HEK293 (cell line): ENCODE measurements around the gene CCDC85B.

Experiments used
- CTCF ChIA-PET: fragments of 350-600 bp; formaldehyde crosslinking; extraction: SDS; loops from one replicate; lab custom pipeline; 2021; ENCODE audit warnings: antibody characterized with exemption; lab: Yijun Ruan, JAX
- POLR2A ChIA-PET: fragments of 300-600 bp; formaldehyde crosslinking; extraction: SDS; loops from one replicate; lab custom pipeline; 2020; ENCODE audit warnings: antibody characterized with exemption, inconsistent platforms; lab: Yijun Ruan, JAX
- H3K27ac ChIP-seq: fragments of 200-500 bp; sonication (Bioruptor generic); 2 replicates; pipeline ENCODE4 v1.5.1; 2014; ENCODE audit warnings: low read depth, low read length, control low read depth, inconsistent platforms; ENCODE audit errors: extremely low read depth
- H3K36me3 ChIP-seq, 2 experiments: fragments of 200-500 bp in 1 of 2; sonication (Bioruptor generic) in 1 of 2; 1 replicate in 1 of 2; 2 replicates in 1 of 2; pipeline ENCODE4 v1.5.1; 2014 to 2017; ENCODE audit warnings: inconsistent platforms in 2 of 2, low read length in 2 of 2; ENCODE audit not compliant: control insufficient read depth in 2 of 2, insufficient read depth in 1 of 2
- H3K4me1 ChIP-seq: fragments of 200-500 bp; sonication (Bioruptor generic); 2 replicates; pipeline ENCODE4 v1.5.1; 2014; ENCODE audit warnings: mild to moderate bottlenecking, low read length, inconsistent platforms; ENCODE audit not compliant: control insufficient read depth, insufficient read depth
- H3K4me3 ChIP-seq: 2 replicates; pipeline ENCODE4 v1.5.1; 2011; ENCODE audit warnings: low read depth, mild to moderate bottlenecking, control low read depth, low read length, moderate library complexity
- H3K9me3 ChIP-seq: fragments of 200-500 bp; sonication (Bioruptor generic); 2 replicates; pipeline ENCODE4 v1.5.1; 2014; ENCODE audit warnings: low read depth, low read length, inconsistent platforms; ENCODE audit not compliant: control insufficient read depth, insufficient read depth
- KLF9 ChIP-seq: fragments of 450-650 bp; formaldehyde crosslinking; IDR thresholded peaks from 2 replicates; pipeline ENCODE4 v1.5.1; 2016; ENCODE audit warnings: missing biosample characterization, missing genetic modification characterization, low read depth
- MEIS1 ChIP-seq: sonication (generic); formaldehyde crosslinking; IDR thresholded peaks from 2 replicates; pipeline ENCODE4 v1.8.1; 2022; ENCODE audit warnings: missing genetic modification reagents, mild to moderate bottlenecking, borderline replicate concordance
- MZF1 ChIP-seq: fragments of 450-650 bp; formaldehyde crosslinking; IDR thresholded peaks from 2 replicates; pipeline ENCODE4 v1.5.1; 2017; ENCODE audit warnings: missing biosample characterization, missing genetic modification characterization, borderline replicate concordance
- SCRT2 ChIP-seq: fragments of 450-650 bp; formaldehyde crosslinking; IDR thresholded peaks from 2 replicates; pipeline ENCODE4 v1.5.1; 2016; ENCODE audit warnings: missing biosample characterization, missing genetic modification characterization
- SETDB1 ChIP-seq: IDR thresholded peaks from one replicate; pipeline ENCODE4 v1.6.1; 2017; ENCODE audit warnings: mild to moderate bottlenecking, low read length, moderate library complexity, mixed read lengths; ENCODE audit not compliant: insufficient read length
- SP3 ChIP-seq: fragments of 450-650 bp; formaldehyde crosslinking; IDR thresholded peaks from 2 replicates; pipeline ENCODE4 v1.5.1; 2016; ENCODE audit warnings: missing biosample characterization, missing genetic modification characterization
- WT1 ChIP-seq: fragments of 450-650 bp; formaldehyde crosslinking; IDR thresholded peaks from 2 replicates; pipeline ENCODE4 v1.5.1; 2016; ENCODE audit warnings: missing biosample characterization, missing genetic modification characterization
- YY2 ChIP-seq: fragments of 450-650 bp; formaldehyde crosslinking; IDR thresholded peaks from 2 replicates; pipeline ENCODE4 v1.5.1; 2016; ENCODE audit warnings: missing biosample characterization, missing genetic modification characterization
- ZBTB7A ChIP-seq: fragments of 450-650 bp; formaldehyde crosslinking; IDR thresholded peaks from 2 replicates; pipeline ENCODE4 v1.5.1; 2016; ENCODE audit warnings: low read depth, missing biosample characterization, missing genetic modification characterization
- ZNF24 ChIP-seq: fragments of 450-650 bp; formaldehyde crosslinking; IDR thresholded peaks from 2 replicates; pipeline ENCODE4 v1.5.1; 2016; ENCODE audit warnings: missing biosample characterization, missing genetic modification characterization
- ZNF473 ChIP-seq: fragments of 450-650 bp; formaldehyde crosslinking; IDR thresholded peaks from 2 replicates; pipeline ENCODE4 v1.5.1; 2017; ENCODE audit warnings: missing biosample characterization, missing genetic modification characterization
- ZNF510 ChIP-seq: fragments of 450-650 bp; formaldehyde crosslinking; IDR thresholded peaks from 2 replicates; pipeline ENCODE4 v1.5.1; 2018; ENCODE audit warnings: mild to moderate bottlenecking, missing genetic modification characterization, missing biosample characterization; ENCODE audit not compliant: insufficient replicate concordance
- ZNF560 ChIP-seq: fragments of 450-650 bp; formaldehyde crosslinking; IDR thresholded peaks from 2 replicates; pipeline ENCODE4 v1.5.1; 2017; ENCODE audit warnings: missing biosample characterization, missing genetic modification characterization, borderline replicate concordance
- ZNF571 ChIP-seq: fragments of 450-650 bp; formaldehyde crosslinking; IDR thresholded peaks from 2 replicates; pipeline ENCODE4 v1.5.0; 2017; ENCODE audit warnings: missing biosample characterization, missing genetic modification characterization
- ZNF654 ChIP-seq: fragments of 450-650 bp; formaldehyde crosslinking; IDR thresholded peaks from 2 replicates; pipeline ENCODE4 v1.5.1; 2016; ENCODE audit warnings: low read depth, missing biosample characterization, missing genetic modification characterization
- ZNF768 ChIP-seq: fragments of 450-650 bp; formaldehyde crosslinking; IDR thresholded peaks from 2 replicates; pipeline ENCODE4 v1.5.1; 2018; ENCODE audit warnings: missing biosample characterization, mild to moderate bottlenecking, missing genetic modification characterization
- ZNF792 ChIP-seq: fragments of 450-650 bp; formaldehyde crosslinking; IDR thresholded peaks from 2 replicates; pipeline ENCODE4 v1.5.1; 2016; ENCODE audit warnings: missing biosample characterization, missing genetic modification characterization
- ZNF837 ChIP-seq: fragments of 450-650 bp; formaldehyde crosslinking; IDR thresholded peaks from 2 replicates; pipeline ENCODE4 v1.5.1; 2016; ENCODE audit warnings: missing biosample characterization, missing genetic modification characterization
- TF ChIP-seq, protein P1 (sequence below): fragments of 450-650 bp; formaldehyde crosslinking; IDR thresholded peaks from 2 replicates; pipeline ENCODE4 v1.5.1; 2016; ENCODE audit warnings: missing biosample characterization, missing genetic modification characterization
- TF ChIP-seq, protein P2 (sequence below): fragments of 450-650 bp; formaldehyde crosslinking; IDR thresholded peaks from 2 replicates; pipeline ENCODE4 v1.5.1; 2016; ENCODE audit warnings: missing biosample characterization, missing genetic modification characterization, low read depth
- TF ChIP-seq, protein P3 (sequence below): fragments of 450-650 bp; formaldehyde crosslinking; IDR thresholded peaks from 2 replicates; pipeline ENCODE4 v1.5.1; 2016; ENCODE audit warnings: missing biosample characterization, missing genetic modification characterization
- TF ChIP-seq, protein P4 (sequence below): fragments of 450-650 bp; formaldehyde crosslinking; IDR thresholded peaks from 2 replicates; pipeline ENCODE4 v1.5.1; 2016; ENCODE audit warnings: missing biosample characterization, missing genetic modification characterization
- TF ChIP-seq, protein P5 (sequence below): fragments of 450-650 bp; formaldehyde crosslinking; IDR thresholded peaks from 2 replicates; pipeline ENCODE4 v1.5.1; 2016; ENCODE audit warnings: missing biosample characterization, missing genetic modification characterization

Gene CCDC85B

DNA sequence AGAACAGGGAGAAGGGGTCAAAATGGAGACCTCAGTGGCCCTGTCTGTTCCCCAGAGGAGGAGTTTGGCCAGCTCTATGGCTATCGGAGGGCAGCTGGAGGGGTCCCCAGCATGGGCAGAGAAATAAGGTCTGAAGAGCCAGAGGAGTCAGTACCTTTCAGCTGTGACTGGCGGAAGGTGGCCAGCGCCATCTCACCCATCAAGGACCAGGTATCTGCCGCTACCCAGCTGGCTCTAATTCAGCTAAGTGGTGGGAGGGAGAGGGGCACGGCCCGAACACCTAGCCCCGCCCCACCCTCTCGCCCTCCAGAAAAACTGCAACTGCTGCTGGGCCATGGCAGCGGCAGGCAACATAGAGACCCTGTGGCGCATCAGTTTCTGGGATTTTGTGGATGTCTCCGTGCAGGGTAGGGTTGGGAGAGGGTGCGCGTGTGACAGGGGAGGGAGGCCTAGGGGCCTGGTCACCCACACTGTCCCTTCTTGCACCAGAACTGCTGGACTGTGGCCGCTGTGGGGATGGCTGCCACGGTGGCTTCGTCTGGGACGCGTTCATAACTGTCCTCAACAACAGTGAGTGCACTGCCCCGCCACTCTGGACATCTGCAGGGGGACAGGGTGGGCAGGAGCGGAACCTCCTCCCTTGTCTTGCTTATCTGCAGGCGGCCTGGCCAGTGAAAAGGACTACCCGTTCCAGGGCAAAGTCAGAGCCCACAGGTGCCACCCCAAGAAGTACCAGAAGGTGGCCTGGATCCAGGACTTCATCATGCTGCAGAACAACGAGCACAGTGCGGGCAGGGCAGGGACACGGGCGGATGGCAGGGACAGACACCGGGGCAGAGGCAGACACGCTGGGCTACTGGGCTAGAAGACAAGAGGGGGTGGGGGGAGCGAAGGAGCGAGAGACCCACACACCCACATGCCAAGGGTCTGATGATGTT lies 8.1 kb upstream of the CCDC85B start (continued):
- TF ChIP-seq, protein P1, sequence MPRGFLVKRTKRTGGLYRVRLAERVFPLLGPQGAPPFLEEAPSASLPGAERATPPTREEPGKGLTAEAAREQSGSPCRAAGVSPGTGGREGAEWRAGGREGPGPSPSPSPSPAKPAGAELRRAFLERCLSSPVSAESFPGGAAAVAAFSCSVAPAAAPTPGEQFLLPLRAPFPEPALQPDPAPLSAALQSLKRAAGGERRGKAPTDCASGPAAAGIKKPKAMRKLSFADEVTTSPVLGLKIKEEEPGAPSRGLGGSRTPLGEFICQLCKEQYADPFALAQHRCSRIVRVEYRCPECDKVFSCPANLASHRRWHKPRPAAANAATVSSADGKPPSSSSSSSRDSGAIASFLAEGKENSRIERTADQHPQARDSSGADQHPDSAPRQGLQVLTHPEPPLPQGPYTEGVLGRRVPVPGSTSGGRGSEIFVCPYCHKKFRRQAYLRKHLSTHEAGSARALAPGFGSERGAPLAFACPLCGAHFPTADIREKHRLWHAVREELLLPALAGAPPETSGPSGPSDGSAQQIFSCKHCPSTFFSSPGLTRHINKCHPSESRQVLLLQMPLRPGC (tag by site-specific recombination): no peak
- TF ChIP-seq YY2 (no peak), ZNF571 (no peak), KLF9 (tag by site-specific recombination) (no peak)

DNA sequence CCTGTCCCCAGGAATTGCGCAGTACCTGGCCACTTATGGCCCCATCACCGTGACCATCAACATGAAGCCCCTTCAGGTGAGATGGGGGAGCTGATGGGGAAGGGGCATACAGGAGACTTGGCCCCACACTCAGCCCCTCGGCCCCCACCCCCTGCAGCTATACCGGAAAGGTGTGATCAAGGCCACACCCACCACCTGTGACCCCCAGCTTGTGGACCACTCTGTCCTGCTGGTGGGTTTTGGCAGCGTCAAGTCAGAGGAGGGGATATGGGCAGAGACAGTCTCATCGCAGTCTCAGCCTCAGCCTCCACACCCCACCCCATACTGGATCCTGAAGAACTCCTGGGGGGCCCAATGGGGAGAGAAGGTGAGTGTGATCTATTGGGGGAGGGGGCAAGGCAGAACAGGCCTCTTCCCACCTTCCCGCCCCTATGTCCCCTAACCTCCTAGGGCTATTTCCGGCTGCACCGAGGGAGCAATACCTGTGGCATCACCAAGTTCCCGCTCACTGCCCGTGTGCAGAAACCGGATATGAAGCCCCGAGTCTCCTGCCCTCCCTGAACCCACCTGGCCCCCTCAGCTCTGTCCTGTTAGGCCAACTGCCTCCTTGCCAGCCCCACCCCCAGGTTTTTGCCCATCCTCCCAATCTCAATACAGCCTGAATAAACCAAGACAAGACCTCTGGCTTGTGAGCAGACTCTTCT lies 7.3 kb upstream of the CCDC85B start:
- Histone ChIP-seq H3K27ac (no peak overlapping the region), H3K9me3 (no peaks in the 10 kb centered on the region), H3K4me3 (no peak overlapping the region), H3K4me1 (no peaks in the 10 kb centered on the region), H3K36me3 (peaks cover 0 to 53% of the 10 kb centered on the region in 2 experiments; a peak in 2 of 3 replicates)
- ChIA-PET POLR2A (interaction anchor here (2.2 to 2.3 kb wide), 2 partner anchors 23 to 163 kb away, joined by 5 to 13 read pairs; partner anchors contain the start of genes MUS81 and RNASEH2C), CTCF (interaction anchor here (0.6 to 9.5 kb wide), 10 partner anchors 9 to 180 kb away, joined by 3 to 189 read pairs (median 20); partner anchors contain the start of genes CFL1, FOSL1 and MUS81)
- TF ChIP-seq, protein P2, sequence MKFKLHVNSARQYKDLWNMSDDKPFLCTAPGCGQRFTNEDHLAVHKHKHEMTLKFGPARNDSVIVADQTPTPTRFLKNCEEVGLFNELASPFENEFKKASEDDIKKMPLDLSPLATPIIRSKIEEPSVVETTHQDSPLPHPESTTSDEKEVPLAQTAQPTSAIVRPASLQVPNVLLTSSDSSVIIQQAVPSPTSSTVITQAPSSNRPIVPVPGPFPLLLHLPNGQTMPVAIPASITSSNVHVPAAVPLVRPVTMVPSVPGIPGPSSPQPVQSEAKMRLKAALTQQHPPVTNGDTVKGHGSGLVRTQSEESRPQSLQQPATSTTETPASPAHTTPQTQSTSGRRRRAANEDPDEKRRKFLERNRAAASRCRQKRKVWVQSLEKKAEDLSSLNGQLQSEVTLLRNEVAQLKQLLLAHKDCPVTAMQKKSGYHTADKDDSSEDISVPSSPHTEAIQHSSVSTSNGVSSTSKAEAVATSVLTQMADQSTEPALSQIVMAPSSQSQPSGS (tag by site-specific recombination): no peak
- TF ChIP-seq, protein P3, sequence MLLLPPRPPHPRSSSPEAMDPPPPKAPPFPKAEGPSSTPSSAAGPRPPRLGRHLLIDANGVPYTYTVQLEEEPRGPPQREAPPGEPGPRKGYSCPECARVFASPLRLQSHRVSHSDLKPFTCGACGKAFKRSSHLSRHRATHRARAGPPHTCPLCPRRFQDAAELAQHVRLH (tag by site-specific recombination): no peak
- TF ChIP-seq, protein P4, sequence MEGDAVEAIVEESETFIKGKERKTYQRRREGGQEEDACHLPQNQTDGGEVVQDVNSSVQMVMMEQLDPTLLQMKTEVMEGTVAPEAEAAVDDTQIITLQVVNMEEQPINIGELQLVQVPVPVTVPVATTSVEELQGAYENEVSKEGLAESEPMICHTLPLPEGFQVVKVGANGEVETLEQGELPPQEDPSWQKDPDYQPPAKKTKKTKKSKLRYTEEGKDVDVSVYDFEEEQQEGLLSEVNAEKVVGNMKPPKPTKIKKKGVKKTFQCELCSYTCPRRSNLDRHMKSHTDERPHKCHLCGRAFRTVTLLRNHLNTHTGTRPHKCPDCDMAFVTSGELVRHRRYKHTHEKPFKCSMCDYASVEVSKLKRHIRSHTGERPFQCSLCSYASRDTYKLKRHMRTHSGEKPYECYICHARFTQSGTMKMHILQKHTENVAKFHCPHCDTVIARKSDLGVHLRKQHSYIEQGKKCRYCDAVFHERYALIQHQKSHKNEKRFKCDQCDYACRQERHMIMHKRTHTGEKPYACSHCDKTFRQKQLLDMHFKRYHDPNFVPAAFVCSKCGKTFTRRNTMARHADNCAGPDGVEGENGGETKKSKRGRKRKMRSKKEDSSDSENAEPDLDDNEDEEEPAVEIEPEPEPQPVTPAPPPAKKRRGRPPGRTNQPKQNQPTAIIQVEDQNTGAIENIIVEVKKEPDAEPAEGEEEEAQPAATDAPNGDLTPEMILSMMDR (tag by site-specific recombination): no peak
- TF ChIP-seq, protein P5, sequence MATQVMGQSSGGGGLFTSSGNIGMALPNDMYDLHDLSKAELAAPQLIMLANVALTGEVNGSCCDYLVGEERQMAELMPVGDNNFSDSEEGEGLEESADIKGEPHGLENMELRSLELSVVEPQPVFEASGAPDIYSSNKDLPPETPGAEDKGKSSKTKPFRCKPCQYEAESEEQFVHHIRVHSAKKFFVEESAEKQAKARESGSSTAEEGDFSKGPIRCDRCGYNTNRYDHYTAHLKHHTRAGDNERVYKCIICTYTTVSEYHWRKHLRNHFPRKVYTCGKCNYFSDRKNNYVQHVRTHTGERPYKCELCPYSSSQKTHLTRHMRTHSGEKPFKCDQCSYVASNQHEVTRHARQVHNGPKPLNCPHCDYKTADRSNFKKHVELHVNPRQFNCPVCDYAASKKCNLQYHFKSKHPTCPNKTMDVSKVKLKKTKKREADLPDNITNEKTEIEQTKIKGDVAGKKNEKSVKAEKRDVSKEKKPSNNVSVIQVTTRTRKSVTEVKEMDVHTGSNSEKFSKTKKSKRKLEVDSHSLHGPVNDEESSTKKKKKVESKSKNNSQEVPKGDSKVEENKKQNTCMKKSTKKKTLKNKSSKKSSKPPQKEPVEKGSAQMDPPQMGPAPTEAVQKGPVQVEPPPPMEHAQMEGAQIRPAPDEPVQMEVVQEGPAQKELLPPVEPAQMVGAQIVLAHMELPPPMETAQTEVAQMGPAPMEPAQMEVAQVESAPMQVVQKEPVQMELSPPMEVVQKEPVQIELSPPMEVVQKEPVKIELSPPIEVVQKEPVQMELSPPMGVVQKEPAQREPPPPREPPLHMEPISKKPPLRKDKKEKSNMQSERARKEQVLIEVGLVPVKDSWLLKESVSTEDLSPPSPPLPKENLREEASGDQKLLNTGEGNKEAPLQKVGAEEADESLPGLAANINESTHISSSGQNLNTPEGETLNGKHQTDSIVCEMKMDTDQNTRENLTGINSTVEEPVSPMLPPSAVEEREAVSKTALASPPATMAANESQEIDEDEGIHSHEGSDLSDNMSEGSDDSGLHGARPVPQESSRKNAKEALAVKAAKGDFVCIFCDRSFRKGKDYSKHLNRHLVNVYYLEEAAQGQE: no peak
- TF ChIP-seq ZNF768 (tag by site-specific recombination) (no peak), ZNF792 (no peak), ZNF654 (tag by site-specific recombination) (no peak), SETDB1 (no peak), WT1 (no peak), ZNF560 (no peak), MEIS1 (no peak), SP3 (no peak), SCRT2 (no peak), MZF1 (tag by site-specific recombination) (no peak), ZNF837 (tag by site-specific recombination) (no peak), ZNF473 (tag by site-specific recombination) (no peak), ZBTB7A (tag by site-specific recombination) (no peak), ZNF24 (no peak), ZNF510 (tag by site-specific recombination) (no peak)
- TF ChIP-seq, protein P1 (tag by site-specific recombination): no peak
